HepG2 (cell line): ENCODE results near the gene P3H3. TPM values are rescaled to one million over a fixed set of nuclear protein-coding genes. Genes with fewer than 3 reads are reported as not detected.

Experiments used
- CHD2 ChIP-seq: IDR thresholded peaks from 2 replicates; pipeline ENCODE4 v1.6.1; 2011; ENCODE audit warnings: low read depth, low read length, improper control_type of control experiment
- MAF1 ChIP-seq: sonication (generic); formaldehyde crosslinking; IDR thresholded peaks from 2 replicates; pipeline ENCODE4 v1.5.0; 2020; ENCODE audit warnings: missing genetic modification reagents, borderline replicate concordance
- ZNF256 ChIP-seq: sonication (generic); formaldehyde crosslinking; conservative IDR thresholded peaks from 2 replicates; pipeline ENCODE4 v1.4.0; 2020; ENCODE audit warnings: missing genetic modification reagents
- ZNF484 ChIP-seq: sonication (generic); formaldehyde crosslinking; IDR thresholded peaks from 2 replicates; pipeline ENCODE4 v1.5.1; 2020; ENCODE audit warnings: mild to moderate bottlenecking, low read depth, missing genetic modification reagents, borderline replicate concordance
- ZNF605 ChIP-seq: sonication (generic); formaldehyde crosslinking; IDR thresholded peaks from 2 replicates; pipeline ENCODE4 v1.8.0; 2022; ENCODE audit warnings: mild to moderate bottlenecking, missing genetic modification reagents
- ZNF703 ChIP-seq: sonication (generic); formaldehyde crosslinking; IDR thresholded peaks from 2 replicates; pipeline ENCODE4 v1.5.1; 2020; ENCODE audit warnings: missing genetic modification reagents, mild to moderate bottlenecking, moderate library complexity, borderline replicate concordance
- ZNF749 ChIP-seq: sonication (generic); formaldehyde crosslinking; IDR thresholded peaks from 2 replicates; pipeline ENCODE4 v1.8.0; 2022; ENCODE audit warnings: mild to moderate bottlenecking, missing genetic modification reagents, moderate library complexity, borderline replicate concordance
- polyA plus RNA-seq, 8 experiments: library from polyadenylated mRNA; depleted of rRNA in 3 of 8; stranded (reverse) in 7 of 8; unstranded in 1 of 8; fragments of >200 nt; fragmentation: Illumina TruSeq in 4 of 8; extraction: Trizol in 4 of 8; gene quantifications; 2 replicates each; pipeline versions ENCODE4 v1.2.1 to v1.2.3, GENCODE V29; 2011 to 2016; ENCODE audit warnings: low read depth in 4 of 8, missing spikeins in 1 of 8, mixed read lengths in 1 of 8; ENCODE audit not compliant: insufficient read depth in 1 of 8
- total RNA-seq, 5 experiments: library from RNA; depleted of rRNA; stranded (reverse); fragments of >200 nt; fragmentation: Illumina TruSeq; extraction: Trizol; gene quantifications; 2 replicates each; pipeline ENCODE4 v1.2.3, GENCODE V29; 2016; ENCODE audit warnings: low read depth in 1 of 5
- TF ChIP-seq, protein P1 (sequence below): sonication (generic); formaldehyde crosslinking; IDR thresholded peaks from 2 replicates; pipeline ENCODE4 v1.9.0; 2022; ENCODE audit warnings: missing genetic modification reagents, mild to moderate bottlenecking, borderline replicate concordance
- TF ChIP-seq, protein P2 (sequence below): sonication (generic); formaldehyde crosslinking; IDR thresholded peaks from 2 replicates; pipeline ENCODE4 v1.8.1; 2023; ENCODE audit warnings: mild to moderate bottlenecking, missing genetic modification reagents
- TF ChIP-seq, protein P3 (sequence below): sonication (generic); formaldehyde crosslinking; IDR thresholded peaks from 2 replicates; pipeline ENCODE4 v1.5.0; 2020; ENCODE audit warnings: mild to moderate bottlenecking, missing genetic modification reagents, borderline replicate concordance
- TF ChIP-seq, protein P4 (sequence below): IDR thresholded peaks from 2 replicates; pipeline ENCODE4 v1.6.1; 2018; ENCODE audit warnings: missing genetic modification reagents, mild to moderate bottlenecking, missing compliant biosample characterization

Gene P3H3
- total and polyA plus RNA-seq, 2 of the 13 experiments (the other 11 are each of a cell fraction or from before 2014, with no cell fraction given), result 20.1 to 20.5 TPM

DNA sequence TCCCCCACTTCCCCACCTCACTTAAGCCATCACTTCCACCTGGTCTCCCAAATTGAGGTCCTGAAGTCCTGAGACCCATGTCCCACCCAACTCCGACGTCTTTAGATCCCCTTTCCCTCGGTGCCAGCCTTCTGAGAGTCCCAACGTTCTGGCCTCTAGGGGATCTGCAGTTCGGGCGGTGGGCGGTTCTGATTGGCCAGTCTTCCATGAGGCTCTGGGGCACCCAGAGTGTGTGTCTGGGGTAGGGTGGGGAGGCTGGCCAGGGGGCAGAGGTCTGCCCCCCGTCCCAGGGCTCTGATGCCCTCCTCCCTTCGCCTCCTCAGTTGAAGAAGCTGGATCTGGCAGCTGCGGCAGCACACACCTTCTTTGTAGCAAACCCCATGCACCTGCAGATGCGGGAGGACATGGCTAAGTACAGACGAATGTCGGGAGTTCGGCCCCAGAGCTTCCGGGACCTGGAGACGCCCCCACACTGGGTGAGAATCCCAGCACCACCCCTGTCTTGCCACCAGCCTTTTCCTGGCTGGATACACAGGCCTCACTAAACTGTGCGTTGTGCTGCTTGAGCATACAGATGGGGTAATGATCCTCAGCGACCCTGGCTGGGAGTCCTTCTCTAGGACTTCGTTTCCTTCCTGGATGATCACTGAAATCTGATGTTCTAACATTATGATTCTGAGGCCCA, 1.5 kb downstream of the P3H3 start (continued):
- TF ChIP-seq ZNF749 (CRISPR knock-in tag) (no peak), CHD2 (no peak), ZNF605 (peak; percentile 44; the same call in 1 of the 2 replicates), ZNF256 (0 out of 2 replicates have a peak, but pooled peaks have one; percentile 55), ZNF484 (CRISPR knock-in tag) (no peak), MAF1 (CRISPR knock-in tag) (0 out of 2 replicates have a peak, but pooled peaks have one; percentile 44), ZNF703 (CRISPR knock-in tag) (no peak)
- TF ChIP-seq, protein P1, sequence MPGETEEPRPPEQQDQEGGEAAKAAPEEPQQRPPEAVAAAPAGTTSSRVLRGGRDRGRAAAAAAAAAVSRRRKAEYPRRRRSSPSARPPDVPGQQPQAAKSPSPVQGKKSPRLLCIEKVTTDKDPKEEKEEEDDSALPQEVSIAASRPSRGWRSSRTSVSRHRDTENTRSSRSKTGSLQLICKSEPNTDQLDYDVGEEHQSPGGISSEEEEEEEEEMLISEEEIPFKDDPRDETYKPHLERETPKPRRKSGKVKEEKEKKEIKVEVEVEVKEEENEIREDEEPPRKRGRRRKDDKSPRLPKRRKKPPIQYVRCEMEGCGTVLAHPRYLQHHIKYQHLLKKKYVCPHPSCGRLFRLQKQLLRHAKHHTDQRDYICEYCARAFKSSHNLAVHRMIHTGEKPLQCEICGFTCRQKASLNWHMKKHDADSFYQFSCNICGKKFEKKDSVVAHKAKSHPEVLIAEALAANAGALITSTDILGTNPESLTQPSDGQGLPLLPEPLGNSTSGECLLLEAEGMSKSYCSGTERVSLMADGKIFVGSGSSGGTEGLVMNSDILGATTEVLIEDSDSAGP (CRISPR knock-in tag), result peak; percentile 25; the same call in 1 of the 2 replicates
- TF ChIP-seq, protein P2, sequence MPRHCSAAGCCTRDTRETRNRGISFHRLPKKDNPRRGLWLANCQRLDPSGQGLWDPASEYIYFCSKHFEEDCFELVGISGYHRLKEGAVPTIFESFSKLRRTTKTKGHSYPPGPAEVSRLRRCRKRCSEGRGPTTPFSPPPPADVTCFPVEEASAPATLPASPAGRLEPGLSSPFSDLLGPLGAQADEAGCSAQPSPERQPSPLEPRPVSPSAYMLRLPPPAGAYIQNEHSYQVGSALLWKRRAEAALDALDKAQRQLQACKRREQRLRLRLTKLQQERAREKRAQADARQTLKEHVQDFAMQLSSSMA (CRISPR knock-in tag), result 0 out of 2 replicates have a peak, but pooled peaks have one; percentile 48
- TF ChIP-seq, protein P3, sequence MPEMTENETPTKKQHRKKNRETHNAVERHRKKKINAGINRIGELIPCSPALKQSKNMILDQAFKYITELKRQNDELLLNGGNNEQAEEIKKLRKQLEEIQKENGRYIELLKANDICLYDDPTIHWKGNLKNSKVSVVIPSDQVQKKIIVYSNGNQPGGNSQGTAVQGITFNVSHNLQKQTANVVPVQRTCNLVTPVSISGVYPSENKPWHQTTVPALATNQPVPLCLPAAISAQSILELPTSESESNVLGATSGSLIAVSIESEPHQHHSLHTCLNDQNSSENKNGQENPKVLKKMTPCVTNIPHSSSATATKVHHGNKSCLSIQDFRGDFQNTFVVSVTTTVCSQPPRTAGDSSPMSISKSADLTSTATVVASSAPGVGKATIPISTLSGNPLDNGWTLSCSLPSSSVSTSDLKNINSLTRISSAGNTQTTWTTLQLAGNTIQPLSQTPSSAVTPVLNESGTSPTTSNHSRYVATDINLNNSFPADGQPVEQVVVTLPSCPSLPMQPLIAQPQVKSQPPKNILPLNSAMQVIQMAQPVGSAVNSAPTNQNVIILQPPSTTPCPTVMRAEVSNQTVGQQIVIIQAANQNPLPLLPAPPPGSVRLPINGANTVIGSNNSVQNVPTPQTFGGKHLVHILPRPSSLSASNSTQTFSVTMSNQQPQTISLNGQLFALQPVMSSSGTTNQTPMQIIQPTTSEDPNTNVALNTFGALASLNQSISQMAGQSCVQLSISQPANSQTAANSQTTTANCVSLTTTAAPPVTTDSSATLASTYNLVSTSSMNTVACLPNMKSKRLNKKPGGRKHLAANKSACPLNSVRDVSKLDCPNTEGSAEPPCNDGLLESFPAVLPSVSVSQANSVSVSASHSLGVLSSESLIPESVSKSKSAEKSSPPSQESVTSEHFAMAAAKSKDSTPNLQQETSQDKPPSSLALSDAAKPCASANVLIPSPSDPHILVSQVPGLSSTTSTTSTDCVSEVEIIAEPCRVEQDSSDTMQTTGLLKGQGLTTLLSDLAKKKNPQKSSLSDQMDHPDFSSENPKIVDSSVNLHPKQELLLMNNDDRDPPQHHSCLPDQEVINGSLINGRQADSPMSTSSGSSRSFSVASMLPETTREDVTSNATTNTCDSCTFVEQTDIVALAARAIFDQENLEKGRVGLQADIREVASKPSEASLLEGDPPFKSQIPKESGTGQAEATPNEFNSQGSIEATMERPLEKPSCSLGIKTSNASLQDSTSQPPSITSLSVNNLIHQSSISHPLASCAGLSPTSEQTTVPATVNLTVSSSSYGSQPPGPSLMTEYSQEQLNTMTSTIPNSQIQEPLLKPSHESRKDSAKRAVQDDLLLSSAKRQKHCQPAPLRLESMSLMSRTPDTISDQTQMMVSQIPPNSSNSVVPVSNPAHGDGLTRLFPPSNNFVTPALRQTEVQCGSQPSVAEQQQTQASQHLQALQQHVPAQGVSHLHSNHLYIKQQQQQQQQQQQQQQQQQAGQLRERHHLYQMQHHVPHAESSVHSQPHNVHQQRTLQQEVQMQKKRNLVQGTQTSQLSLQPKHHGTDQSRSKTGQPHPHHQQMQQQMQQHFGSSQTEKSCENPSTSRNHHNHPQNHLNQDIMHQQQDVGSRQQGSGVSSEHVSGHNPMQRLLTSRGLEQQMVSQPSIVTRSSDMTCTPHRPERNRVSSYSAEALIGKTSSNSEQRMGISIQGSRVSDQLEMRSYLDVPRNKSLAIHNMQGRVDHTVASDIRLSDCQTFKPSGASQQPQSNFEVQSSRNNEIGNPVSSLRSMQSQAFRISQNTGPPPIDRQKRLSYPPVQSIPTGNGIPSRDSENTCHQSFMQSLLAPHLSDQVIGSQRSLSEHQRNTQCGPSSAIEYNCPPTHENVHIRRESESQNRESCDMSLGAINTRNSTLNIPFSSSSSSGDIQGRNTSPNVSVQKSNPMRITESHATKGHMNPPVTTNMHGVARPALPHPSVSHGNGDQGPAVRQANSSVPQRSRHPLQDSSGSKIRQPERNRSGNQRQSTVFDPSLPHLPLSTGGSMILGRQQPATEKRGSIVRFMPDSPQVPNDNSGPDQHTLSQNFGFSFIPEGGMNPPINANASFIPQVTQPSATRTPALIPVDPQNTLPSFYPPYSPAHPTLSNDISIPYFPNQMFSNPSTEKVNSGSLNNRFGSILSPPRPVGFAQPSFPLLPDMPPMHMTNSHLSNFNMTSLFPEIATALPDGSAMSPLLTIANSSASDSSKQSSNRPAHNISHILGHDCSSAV, result no peak
- TF ChIP-seq, protein P4, sequence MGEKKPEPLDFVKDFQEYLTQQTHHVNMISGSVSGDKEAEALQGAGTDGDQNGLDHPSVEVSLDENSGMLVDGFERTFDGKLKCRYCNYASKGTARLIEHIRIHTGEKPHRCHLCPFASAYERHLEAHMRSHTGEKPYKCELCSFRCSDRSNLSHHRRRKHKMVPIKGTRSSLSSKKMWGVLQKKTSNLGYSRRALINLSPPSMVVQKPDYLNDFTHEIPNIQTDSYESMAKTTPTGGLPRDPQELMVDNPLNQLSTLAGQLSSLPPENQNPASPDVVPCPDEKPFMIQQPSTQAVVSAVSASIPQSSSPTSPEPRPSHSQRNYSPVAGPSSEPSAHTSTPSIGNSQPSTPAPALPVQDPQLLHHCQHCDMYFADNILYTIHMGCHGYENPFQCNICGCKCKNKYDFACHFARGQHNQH (CRISPR knock-in tag), result 0 out of 2 replicates have a peak, but pooled peaks have one; percentile 3
